Astrocyte (in vitro differentiated cells and primary cell): ENCODE data around the gene NET1. TPM values are rescaled to one million over a fixed set of nuclear protein-coding genes. Genes with fewer than 3 reads are reported as not detected.

Experiments used
- DNase-seq: peaks from one replicate; pipeline ENCODE4 v3.0.0-alpha.2; 2010; ENCODE audit warnings: low read depth
- FAIRE-seq: peaks from 2 replicates; lab custom pipeline; 2011; peaks lifted over from hg19 to GRCh38; lab: Jason Lieb, UNC
- H2AFZ ChIP-seq: 2 replicates; pipeline ENCODE4 v1.6.0; 2012; ENCODE audit warnings: low read depth, low read length, inconsistent platforms
- H3K27ac ChIP-seq: 2 replicates; pipeline ENCODE4 v1.5.1; 2011; ENCODE audit warnings: low read depth, low read length, inconsistent platforms
- H3K27me3 ChIP-seq: 2 replicates; pipeline ENCODE4 v1.6.0; 2011; ENCODE audit warnings: low read length, inconsistent platforms; ENCODE audit not compliant: insufficient read depth
- H3K36me3 ChIP-seq: 2 replicates; pipeline ENCODE4 v1.5.1; 2011; ENCODE audit warnings: low read length, inconsistent platforms; ENCODE audit not compliant: insufficient read depth
- H3K4me1 ChIP-seq: 2 replicates; pipeline ENCODE4 v1.5.1; 2011; ENCODE audit warnings: low read length, inconsistent platforms; ENCODE audit not compliant: insufficient read depth
- H3K4me2 ChIP-seq: 2 replicates; pipeline ENCODE4 v1.6.0; 2012; ENCODE audit warnings: low read length, inconsistent platforms
- H3K4me3 ChIP-seq: 2 replicates; pipeline ENCODE4 v1.5.1; 2011; ENCODE audit warnings: low read depth, mild to moderate bottlenecking, low read length, inconsistent platforms; ENCODE audit not compliant: insufficient read depth
- H3K79me2 ChIP-seq: 2 replicates; pipeline ENCODE4 v1.6.0; 2012; ENCODE audit warnings: mild to moderate bottlenecking, low read length, inconsistent platforms; ENCODE audit not compliant: insufficient read depth
- H3K9ac ChIP-seq: 2 replicates; pipeline ENCODE4 v1.6.0; 2012; ENCODE audit warnings: mild to moderate bottlenecking, low read length, inconsistent platforms
- H3K9me3 ChIP-seq: 2 replicates; pipeline ENCODE4 v1.5.1; 2012; ENCODE audit warnings: low read depth, mild to moderate bottlenecking, low read length, inconsistent platforms; ENCODE audit not compliant: insufficient read depth
- H4K20me1 ChIP-seq: 2 replicates; pipeline ENCODE4 v1.6.0; 2012; ENCODE audit warnings: low read length, inconsistent platforms; ENCODE audit not compliant: insufficient read depth
- H3K27ac Mint-ChIP-seq: one replicate; pipeline ENCODE4 v1.8.0; 2021; ENCODE audit warnings: mild to moderate bottlenecking, mixed read lengths; ENCODE audit not compliant: unreplicated experiment
- H3K27me3 Mint-ChIP-seq: one replicate; pipeline ENCODE4 v1.8.0; 2021; ENCODE audit warnings: low read depth, mixed read lengths; ENCODE audit not compliant: unreplicated experiment
- H3K36me3 Mint-ChIP-seq: one replicate; pipeline ENCODE4 v1.8.0; 2021; ENCODE audit warnings: low read depth, mixed read lengths; ENCODE audit not compliant: unreplicated experiment
- H3K4me1 Mint-ChIP-seq: one replicate; pipeline ENCODE4 v1.8.0; 2021; ENCODE audit warnings: low read depth, mixed read lengths; ENCODE audit not compliant: unreplicated experiment
- H3K4me3 Mint-ChIP-seq: one replicate; pipeline ENCODE4 v1.8.0; 2021; ENCODE audit warnings: mild to moderate bottlenecking, moderate library complexity, mixed read lengths; ENCODE audit not compliant: unreplicated experiment
- H3K9me3 Mint-ChIP-seq: one replicate; pipeline ENCODE4 v1.8.0; 2021; ENCODE audit warnings: mild to moderate bottlenecking, mixed read lengths; ENCODE audit not compliant: unreplicated experiment
- EZH2 ChIP-seq: IDR thresholded peaks from 2 replicates; pipeline ENCODE4 v1.6.1; 2012; ENCODE audit warnings: mild to moderate bottlenecking, low read length, inconsistent platforms; ENCODE audit not compliant: insufficient read depth
- total RNA-seq: library from RNA; stranded (reverse); gene quantifications from 2 replicates; pipeline ENCODE4 v1.2.1, GENCODE V29; 2021
- TF ChIP-seq, protein P1 (sequence below): IDR thresholded peaks from 2 replicates; pipeline ENCODE4 v1.5.1; 2011; ENCODE audit warnings: low read depth, mild to moderate bottlenecking, inconsistent platforms, low read length, moderate library complexity; ENCODE audit not compliant: insufficient read depth

NET1 gene
- total RNA-seq, 1 donor from 2014 or later, result 43.5 TPM

DNA sequence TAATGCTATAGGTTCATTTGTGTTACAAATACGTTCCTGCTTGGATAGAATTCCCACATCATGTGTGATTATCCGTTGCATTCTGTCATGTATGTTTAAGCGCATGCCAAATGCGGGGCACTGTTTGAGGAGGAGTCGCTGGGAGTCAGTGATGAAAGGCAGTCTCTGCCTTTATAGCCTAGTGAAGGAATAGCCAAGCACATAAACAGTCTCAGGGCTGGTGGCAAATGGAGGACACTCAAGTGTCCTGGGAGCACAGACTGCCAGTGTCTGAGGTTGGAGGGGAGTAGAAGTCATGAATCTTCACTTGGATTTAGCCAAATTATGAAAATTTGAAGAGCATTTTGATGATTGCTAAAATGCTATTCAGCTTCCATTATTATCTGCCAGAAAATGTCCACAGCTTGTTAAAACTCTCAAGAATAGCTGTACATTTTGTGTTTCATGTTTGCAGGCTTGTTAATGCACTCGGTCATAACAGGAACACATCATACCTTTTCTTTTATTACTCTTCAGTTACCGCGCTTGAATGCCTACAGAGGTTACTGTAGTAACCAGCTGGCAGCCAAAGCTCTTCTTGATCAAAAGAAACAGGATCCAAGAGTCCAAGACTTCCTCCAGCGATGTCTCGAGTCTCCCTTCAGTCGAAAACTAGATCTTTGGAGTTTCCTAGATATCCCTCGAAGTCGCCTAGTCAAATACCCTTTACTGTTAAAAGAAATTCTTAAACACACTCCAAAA lies 41.6 kb downstream of the NET1 start:
- no peak overlapping the region for H2AFZ ChIP-seq
- peaks cover 13% of the 10 kb centered on the region for H3K36me3 Mint-ChIP-seq

DNA sequence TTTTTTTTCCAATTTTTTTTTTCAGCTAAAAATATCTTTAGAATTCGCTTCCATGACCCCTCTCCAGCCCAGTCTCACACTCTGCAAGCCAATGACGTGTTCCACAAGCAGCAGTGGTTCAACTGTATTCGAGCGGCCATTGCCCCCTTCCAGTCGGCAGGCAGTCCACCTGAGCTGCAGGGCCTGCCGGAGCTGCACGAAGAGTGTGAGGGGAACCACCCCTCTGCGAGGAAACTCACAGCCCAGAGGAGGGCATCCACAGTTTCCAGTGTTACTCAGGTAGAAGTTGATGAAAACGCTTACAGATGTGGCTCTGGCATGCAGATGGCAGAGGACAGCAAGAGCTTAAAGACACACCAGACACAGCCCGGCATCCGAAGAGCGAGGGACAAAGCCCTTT lies 44.2 kb downstream of the NET1 start:
- peaks cover 71% of the 10 kb centered on the region for H3K36me3 ChIP-seq
- no peak for FAIRE-seq
- no peaks in the 10 kb centered on the region for H3K9me3 ChIP-seq
- H3K9ac ChIP-seq, result no peak overlapping the region
- TF ChIP-seq EZH2, result no peak
- TF ChIP-seq, protein P1, sequence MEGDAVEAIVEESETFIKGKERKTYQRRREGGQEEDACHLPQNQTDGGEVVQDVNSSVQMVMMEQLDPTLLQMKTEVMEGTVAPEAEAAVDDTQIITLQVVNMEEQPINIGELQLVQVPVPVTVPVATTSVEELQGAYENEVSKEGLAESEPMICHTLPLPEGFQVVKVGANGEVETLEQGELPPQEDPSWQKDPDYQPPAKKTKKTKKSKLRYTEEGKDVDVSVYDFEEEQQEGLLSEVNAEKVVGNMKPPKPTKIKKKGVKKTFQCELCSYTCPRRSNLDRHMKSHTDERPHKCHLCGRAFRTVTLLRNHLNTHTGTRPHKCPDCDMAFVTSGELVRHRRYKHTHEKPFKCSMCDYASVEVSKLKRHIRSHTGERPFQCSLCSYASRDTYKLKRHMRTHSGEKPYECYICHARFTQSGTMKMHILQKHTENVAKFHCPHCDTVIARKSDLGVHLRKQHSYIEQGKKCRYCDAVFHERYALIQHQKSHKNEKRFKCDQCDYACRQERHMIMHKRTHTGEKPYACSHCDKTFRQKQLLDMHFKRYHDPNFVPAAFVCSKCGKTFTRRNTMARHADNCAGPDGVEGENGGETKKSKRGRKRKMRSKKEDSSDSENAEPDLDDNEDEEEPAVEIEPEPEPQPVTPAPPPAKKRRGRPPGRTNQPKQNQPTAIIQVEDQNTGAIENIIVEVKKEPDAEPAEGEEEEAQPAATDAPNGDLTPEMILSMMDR, result no peak
- H4K20me1 ChIP-seq, result peaks cover 6% of the 10 kb centered on the region
- H3K4me3 ChIP-seq, result no peak overlapping the region
- H3K9me3 Mint-ChIP-seq, result peaks cover 2% of the 10 kb centered on the region
- DNase-seq, result no peak
- no peak overlapping the region for H2AFZ ChIP-seq
- no peak overlapping the region for H3K27ac ChIP-seq
- no peaks in the 10 kb centered on the region for H3K27me3 Mint-ChIP-seq
- peaks cover 5% of the 10 kb centered on the region for H3K4me1 Mint-ChIP-seq
- no peak overlapping the region for H3K27ac Mint-ChIP-seq
- no peaks in the 10 kb centered on the region for H3K4me1 ChIP-seq
- H3K27me3 ChIP-seq, result no peaks in the 10 kb centered on the region
- H3K36me3 Mint-ChIP-seq, result peaks cover 20% of the 10 kb centered on the region
- H3K4me2 ChIP-seq, result no peak overlapping the region
- H3K4me3 Mint-ChIP-seq, result no peak overlapping the region
- peaks cover 6% of the 10 kb centered on the region for H3K79me2 ChIP-seq

More for the DNA sequence above, 41.6 kb downstream of the NET1 start:
- peaks cover 7% of the 10 kb centered on the region for H4K20me1 ChIP-seq
- no peak overlapping the region for H3K27ac Mint-ChIP-seq
- no peaks in the 10 kb centered on the region for H3K27me3 ChIP-seq
- H3K4me1 ChIP-seq, result peaks cover 8% of the 10 kb centered on the region
- peaks cover 8% of the 10 kb centered on the region for H3K4me1 Mint-ChIP-seq
- FAIRE-seq (no peak), DNase-seq (no peak)
- H3K4me3 Mint-ChIP-seq, result no peak overlapping the region
- H3K9ac ChIP-seq, result no peak overlapping the region
- no peaks in the 10 kb centered on the region for H3K9me3 ChIP-seq
- peaks cover 32% of the 10 kb centered on the region for H3K79me2 ChIP-seq
- no peak overlapping the region for H3K4me2 ChIP-seq
- H3K27ac ChIP-seq, result no peak overlapping the region
- H3K27me3 Mint-ChIP-seq, result no peaks in the 10 kb centered on the region
- no peak overlapping the region for H3K4me3 ChIP-seq
- H3K9me3 Mint-ChIP-seq, result peaks cover 2% of the 10 kb centered on the region
- no peak for TF ChIP-seq EZH2
- TF ChIP-seq, protein P1, result no peak
- H3K36me3 ChIP-seq, result peaks cover 56% of the 10 kb centered on the region

DNA sequence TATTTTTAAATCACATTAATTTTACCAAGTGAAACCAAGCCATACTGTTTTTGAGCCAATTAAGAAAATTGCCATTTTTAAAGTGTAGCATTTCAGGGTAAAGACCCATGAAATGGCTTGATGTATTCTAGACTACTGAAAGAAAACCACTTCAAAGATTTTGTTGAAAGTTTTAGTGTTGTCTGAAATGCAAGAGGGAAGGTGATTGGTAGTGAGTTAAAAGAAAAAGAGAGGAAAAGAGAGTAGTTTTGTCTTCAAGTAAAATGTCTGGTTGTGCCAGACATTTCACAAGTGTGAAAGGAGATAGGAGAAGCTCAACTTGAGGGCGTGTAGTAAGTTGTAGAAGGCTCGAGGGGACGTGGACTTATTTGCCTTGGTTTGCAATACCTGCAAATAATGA lies 45.4 kb downstream of the NET1 start:
- Histone ChIP-seq H3K4me1 (peaks cover 3% of the 10 kb centered on the region), H3K4me2 (no peak overlapping the region), H3K79me2 (no peaks in the 10 kb centered on the region), H3K27me3 (no peaks in the 10 kb centered on the region), H3K36me3 (peaks cover 64% of the 10 kb centered on the region), H3K4me3 (no peak overlapping the region), H2AFZ (no peak overlapping the region), H3K9me3 (no peaks in the 10 kb centered on the region), H3K9ac (no peak overlapping the region), H3K27ac (no peak overlapping the region), H4K20me1 (peaks cover 4% of the 10 kb centered on the region)
- Mint-ChIP-seq H3K4me3 (no peak overlapping the region), H3K9me3 (peaks cover 2% of the 10 kb centered on the region), H3K4me1 (peaks cover 16% of the 10 kb centered on the region), H3K27me3 (no peaks in the 10 kb centered on the region), H3K36me3 (peaks cover 20% of the 10 kb centered on the region), H3K27ac (no peak overlapping the region)
- no peak for DNase-seq
- FAIRE-seq, result no peak
- TF ChIP-seq, protein P1, result no peak
- no peak for TF ChIP-seq EZH2
